ENCODE measurements around the gene OBP2B. TPM values are rescaled to one million over a fixed set of nuclear protein-coding genes. Genes with fewer than 3 reads are reported as not detected.
A peak's percentile ranks its signal among the peaks of the same experiment; 100 is the strongest.

OBP2B gene
- polyA plus RNA-seq, 2 of the 4 experiments (the other 2 are of a cell fraction), result not detected

- Histone ChIP-seq H3K27ac (no peak overlapping the region), H3K4me2 (no peak overlapping the region), H3K4me3 (no peak overlapping the region), H3K9me3 (no peaks in the 10 kb centered on the region), H3K4me1 (no peaks in the 10 kb centered on the region)
- WGBS (ENCODE audit: missing lambda C conversion rate), result 57% methylated on average over 10 of the region's 11 CpGs
- ChIA-PET POLR2A (no interaction called here), CTCF (interaction anchor here (1.1 to 2.7 kb wide), 4 partner anchors 13 to 49 kb away, joined by 3 to 12 read pairs (median 4); no protein-coding TSS in a partner anchor)
- no peak for ATAC-seq
- TF ChIP-seq CTCF (IDR thresholded peaks at IDR 0.05), result no peak
- no peak for TF ChIP-seq EP300 (IDR thresholded peaks at IDR 0.05)
- no peak for TF ChIP-seq RFX5 (IDR thresholded peaks at IDR 0.05)
- no peak for TF ChIP-seq GATA3 (IDR thresholded peaks at IDR 0.05; ENCODE audit: borderline replicate concordance)
- TF ChIP-seq MAFK (IDR thresholded peaks at IDR 0.05; ENCODE audit: partially characterized antibody), result no peak
- TF ChIP-seq CHD2 (IDR thresholded peaks at IDR 0.05; ENCODE audit: low read length, partially characterized antibody), result no peak
- no peak for TF ChIP-seq ZSCAN20 (CRISPR knock-in tag; IDR thresholded peaks at IDR 0.05)
- TF ChIP-seq HOXB13 (CRISPR knock-in tag; IDR thresholded peaks at IDR 0.05; ENCODE audit: low read depth), result no peak
- no peak for TF ChIP-seq HMGXB4 (CRISPR knock-in tag; IDR thresholded peaks at IDR 0.05; ENCODE audit: borderline replicate concordance)
- no peak for TF ChIP-seq ZFP36 (IDR thresholded peaks at IDR 0.05; ENCODE audit: borderline replicate concordance, partially characterized antibody)
- FAIRE-seq, result no peak
- no peak for DNase-seq (ENCODE audit: low read depth in 1 of 2, low spot score in 1 of 2)
Observed at GRCh38 chr9:133202145-133202513, 6.9 kb downstream of the OBP2B start.

GRCh38 chr9:133201424-133202144 is 7.5 kb downstream of the OBP2B start:
- no peak overlapping the region for H3K27ac ChIP-seq
- WGBS (ENCODE audit: missing lambda C conversion rate), result 36% methylated on average over 13 of the region's 13 CpGs
- H3K4me1 ChIP-seq, result no peaks in the 10 kb centered on the region
- ChIA-PET POLR2A (no interaction called here), CTCF (interaction anchor here (0.9 to 2.7 kb wide), 5 partner anchors 13 to 57 kb away, joined by 3 to 12 read pairs (median 6); no protein-coding TSS in a partner anchor)
- ATAC-seq (peak in 1 of 2 experiments; percentile 17; a peak in 2 of 6 replicates), FAIRE-seq (no peak), DNase-seq (ENCODE audit: low read depth in 1 of 2, low spot score in 1 of 2) (no peak)
- no peak for TF ChIP-seq FOSB (CRISPR knock-in tag; IDR thresholded peaks at IDR 0.05)
- TF ChIP-seq CBX8 (IDR thresholded peaks at IDR 0.05), result no peak
- no peak for TF ChIP-seq ZFP36 (IDR thresholded peaks at IDR 0.05; ENCODE audit: borderline replicate concordance, partially characterized antibody)
- no peak for TF ChIP-seq POLR2A (IDR thresholded peaks at IDR 0.05; ENCODE audit: low read length)
- TF ChIP-seq ATOH8 (CRISPR knock-in tag; IDR thresholded peaks at IDR 0.05; ENCODE audit: low read depth), result no peak
- no peak for TF ChIP-seq BHLHE40 (IDR thresholded peaks at IDR 0.05; ENCODE audit: low read depth, low read length)
- no peaks in the 10 kb centered on the region for H3K9me3 ChIP-seq
- no peak overlapping the region for H3K4me3 ChIP-seq
- H3K4me2 ChIP-seq, result no peak overlapping the region

- 70% methylated on average over 17 of the region's 17 CpGs for WGBS (ENCODE audit: missing lambda C conversion rate)
- Histone ChIP-seq H3K9me3 (no peaks in the 10 kb centered on the region), H3K4me3 (no peak overlapping the region), H3K27ac (no peak overlapping the region), H3K4me1 (no peaks in the 10 kb centered on the region), H3K4me2 (no peak overlapping the region)
- ATAC-seq (no peak), DNase-seq (ENCODE audit: low read depth in 1 of 2, low spot score in 1 of 2) (no peak), FAIRE-seq (no peak)
- POLR2A ChIA-PET, result no interaction called here
- CTCF ChIA-PET, result interaction anchor here (0.9 to 2.7 kb wide), 5 partner anchors 12 to 179 kb away, joined by 3 to 12 read pairs (median 6); no protein-coding TSS in a partner anchor
- TF ChIP-seq SREBF2 (IDR thresholded peaks at IDR 0.05), result no peak
- TF ChIP-seq FOSL2 (IDR thresholded peaks at IDR 0.05), result no peak
- no peak for TF ChIP-seq FOSL2 (CRISPR knock-in tag; IDR thresholded peaks at IDR 0.05)
- no peak for TF ChIP-seq GATA3 (IDR thresholded peaks at IDR 0.05; ENCODE audit: borderline replicate concordance)
- TF ChIP-seq HOXB5 (CRISPR knock-in tag; IDR thresholded peaks at IDR 0.05), result no peak
- no peak for TF ChIP-seq ELK1 (IDR thresholded peaks at IDR 0.05; ENCODE audit: low read depth, low read length)
- TF ChIP-seq E2F6 (IDR thresholded peaks at IDR 0.05; ENCODE audit: borderline replicate concordance, low read depth), result no peak
Observed at GRCh38 chr9:133200631-133201030, 8.4 kb downstream of the OBP2B start.
